ENCODE data around the gene OR2T35. TPM values are rescaled to one million over a fixed set of nuclear protein-coding genes. Genes with fewer than 3 reads are reported as not detected.
"Not testable (repeated sequence)": the region's sequence is repeated elsewhere in the genome, so short reads cannot be mapped to it uniquely, and the experiment has no call there.

Gene OR2T35, protein sequence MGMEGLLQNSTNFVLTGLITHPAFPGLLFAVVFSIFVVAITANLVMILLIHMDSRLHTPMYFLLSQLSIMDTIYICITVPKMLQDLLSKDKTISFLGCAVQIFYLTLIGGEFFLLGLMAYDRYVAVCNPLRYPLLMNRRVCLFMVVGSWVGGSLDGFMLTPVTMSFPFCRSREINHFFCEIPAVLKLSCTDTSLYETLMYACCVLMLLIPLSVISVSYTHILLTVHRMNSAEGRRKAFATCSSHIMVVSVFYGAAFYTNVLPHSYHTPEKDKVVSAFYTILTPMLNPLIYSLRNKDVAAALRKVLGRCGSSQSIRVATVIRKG
- not detected for total RNA-seq
- not detected for polyA plus RNA-seq
- long read RNA-seq, donor 1 = 0 reads
- long read RNA-seq, donor 2 = 0 reads
- long read RNA-seq, donor 3 = 0 reads
- long read RNA-seq, donor 4 = 0 reads
- long read RNA-seq, donor 5 = 0 reads
- long read RNA-seq, donor 6 = 0 reads
- long read RNA-seq, donor 7 = 0 reads
- long read RNA-seq, donor 8 = 0 reads
- long read RNA-seq, donor 9 = 0 reads
- long read RNA-seq, donor 10 = 0 reads

- WGBS, 5 donors = 54 to 86% (median 56%) methylated on average over 1 to 3 of the region's 3 CpGs; no CpG with 5 or more reads in 2 of the 5 donors
- H3K9me3 ChIP-seq; H3K4me3 ChIP-seq; H3K27ac ChIP-seq; DNase-seq; H3K36me3 ChIP-seq; H3K27me3 ChIP-seq; intact Hi-C loops (cut with DNase I; ENCODE audit: low total_unique reads); H3K4me1 ChIP-seq: not testable (repeated sequence)
These were observed at the start of gene OR2T35 for GRCh38 chr1:248645178-248645577. OR2T35 (minus strand) TSS chr1:248645278; CDS start chr1:248639258, 6,020 bp downstream.

DNA sequence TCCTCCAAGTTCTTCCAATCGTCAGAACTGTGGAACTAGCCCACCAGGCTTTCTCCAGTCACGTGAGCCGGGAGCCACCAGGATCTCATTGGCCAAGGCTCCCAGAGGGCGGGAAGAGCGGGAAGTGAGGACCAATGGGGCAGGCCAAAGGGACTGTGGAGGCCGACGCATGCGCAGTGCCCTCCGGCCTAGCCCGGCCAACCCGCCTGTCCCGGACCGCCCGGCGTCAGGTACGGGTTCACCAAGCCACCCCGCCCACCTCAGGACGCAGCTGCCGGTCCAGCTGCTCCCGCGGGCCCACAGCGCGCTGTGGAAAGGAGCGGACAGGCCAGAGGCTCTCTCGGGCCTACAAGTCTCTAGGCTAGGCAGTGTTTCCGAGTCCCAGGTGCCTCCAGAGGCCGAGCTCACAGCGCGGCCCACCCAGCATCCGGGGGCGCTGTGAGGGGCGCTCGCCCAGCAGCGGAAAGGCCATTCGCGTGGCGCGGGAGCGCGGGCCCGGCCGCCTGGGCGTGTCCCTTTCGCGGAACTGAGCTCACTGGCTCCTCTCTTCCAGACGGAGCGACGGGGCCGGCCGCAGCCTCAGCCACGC lies 46.6 kb upstream of the OR2T35 start:
- H3K27me3 ChIP-seq = peaks cover 0 to 4% (median 0%) of the 10 kb centered on the region in 3 donors
- 75 to 81% (median 79%) methylated on average over 35 to 51 of the region's 51 CpGs for WGBS, 5 donors
- no peak for TF ChIP-seq POLR2A (IDR thresholded peaks at IDR 0.05)
- TF ChIP-seq, protein P1, sequence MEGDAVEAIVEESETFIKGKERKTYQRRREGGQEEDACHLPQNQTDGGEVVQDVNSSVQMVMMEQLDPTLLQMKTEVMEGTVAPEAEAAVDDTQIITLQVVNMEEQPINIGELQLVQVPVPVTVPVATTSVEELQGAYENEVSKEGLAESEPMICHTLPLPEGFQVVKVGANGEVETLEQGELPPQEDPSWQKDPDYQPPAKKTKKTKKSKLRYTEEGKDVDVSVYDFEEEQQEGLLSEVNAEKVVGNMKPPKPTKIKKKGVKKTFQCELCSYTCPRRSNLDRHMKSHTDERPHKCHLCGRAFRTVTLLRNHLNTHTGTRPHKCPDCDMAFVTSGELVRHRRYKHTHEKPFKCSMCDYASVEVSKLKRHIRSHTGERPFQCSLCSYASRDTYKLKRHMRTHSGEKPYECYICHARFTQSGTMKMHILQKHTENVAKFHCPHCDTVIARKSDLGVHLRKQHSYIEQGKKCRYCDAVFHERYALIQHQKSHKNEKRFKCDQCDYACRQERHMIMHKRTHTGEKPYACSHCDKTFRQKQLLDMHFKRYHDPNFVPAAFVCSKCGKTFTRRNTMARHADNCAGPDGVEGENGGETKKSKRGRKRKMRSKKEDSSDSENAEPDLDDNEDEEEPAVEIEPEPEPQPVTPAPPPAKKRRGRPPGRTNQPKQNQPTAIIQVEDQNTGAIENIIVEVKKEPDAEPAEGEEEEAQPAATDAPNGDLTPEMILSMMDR (IDR thresholded peaks at IDR 0.05) = no peak
- TF ChIP-seq EP300 (IDR thresholded peaks at IDR 0.05) = no peak
- TF ChIP-seq POLR2AphosphoS5 (IDR thresholded peaks at IDR 0.05) = no peak

DNA sequence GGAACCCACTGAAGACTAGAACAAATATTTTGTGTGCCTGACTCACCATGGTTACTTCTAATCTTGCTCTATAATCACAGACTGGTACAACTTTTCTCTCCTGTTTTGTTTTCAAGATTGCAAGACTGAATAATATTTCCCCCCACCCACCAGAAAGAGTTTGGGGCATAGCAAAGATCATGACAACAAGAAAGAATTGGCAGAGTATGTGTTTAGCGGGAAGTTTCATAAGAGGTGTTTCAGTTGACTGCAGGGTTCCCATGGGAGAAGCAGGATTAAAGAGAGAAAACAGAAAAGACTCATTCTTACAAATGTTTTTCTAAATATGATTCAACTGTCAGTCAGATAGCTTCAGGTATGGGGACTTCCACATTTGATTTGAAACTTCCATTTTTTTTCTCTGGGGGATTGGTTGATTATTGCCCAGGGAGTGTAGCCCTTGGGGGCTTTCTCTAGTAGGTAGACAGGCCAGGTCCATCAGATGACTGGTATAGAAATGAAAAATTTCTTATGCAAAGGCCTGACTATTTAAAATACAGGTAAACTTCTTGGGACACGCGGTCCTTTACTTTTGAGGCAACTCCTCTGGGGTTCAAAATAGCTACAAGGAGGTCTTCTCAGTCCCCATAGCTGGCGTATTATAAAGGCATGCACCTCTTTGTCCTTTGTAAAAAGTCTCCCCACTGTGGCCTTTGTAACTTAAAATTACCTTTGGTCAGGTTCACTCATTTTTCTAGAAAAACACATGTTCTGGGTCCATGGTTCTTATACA lies 43.6 kb upstream of the OR2T35 start:
- intact Hi-C loops (cut with DNase I; ENCODE audit: low total_unique reads) = no loop called here

More for the DNA sequence above, 46.6 kb upstream of the OR2T35 start:
- H3K9me3 ChIP-seq = peaks cover 0 to 16% (median 3%) of the 10 kb centered on the region in 4 donors
- DNase-seq = no peak
- H3K4me3 ChIP-seq = no peak overlapping the region
- intact Hi-C loops (cut with DNase I; ENCODE audit: low total_unique reads) = no loop called here
- H3K36me3 ChIP-seq = no peaks in the 10 kb centered on the region
- no peak overlapping the region for H3K27ac ChIP-seq
- no peaks in the 10 kb centered on the region for H3K4me1 ChIP-seq

DNA sequence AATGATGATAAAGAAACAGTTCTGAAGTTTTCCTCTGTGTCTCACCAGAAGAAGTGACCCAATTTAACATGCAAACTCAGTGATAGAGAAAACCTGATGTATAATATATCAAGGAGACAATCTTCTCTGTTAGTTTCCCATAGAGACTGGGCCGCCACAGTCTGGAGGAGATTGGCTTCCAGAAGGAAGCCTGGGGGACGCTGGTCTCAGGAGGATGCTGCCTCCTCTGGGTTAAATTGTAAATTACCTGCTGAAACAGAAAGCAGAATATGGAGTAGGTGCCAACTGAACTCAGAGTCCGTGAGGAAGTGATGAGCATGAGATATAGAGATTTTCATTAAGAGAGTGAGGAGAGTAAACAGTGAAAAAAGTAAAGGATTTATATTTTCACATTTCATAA lies 41.7 kb upstream of the OR2T35 start:
- H3K36me3 ChIP-seq = no peaks in the 10 kb centered on the region
- no peak overlapping the region for H3K4me3 ChIP-seq
- H3K27ac ChIP-seq = no peak overlapping the region
- peak in 1 of 2 donors; percentile 36 for DNase-seq
- no peaks in the 10 kb centered on the region for H3K4me1 ChIP-seq
- intact Hi-C loops (cut with DNase I; ENCODE audit: low total_unique reads) = no loop called here
- peaks cover 0 to under 1% (median 0%) of the 10 kb centered on the region in 3 donors for H3K27me3 ChIP-seq
- 12 to 28% (median 19%) methylated on average over 3 of the region's 3 CpGs for WGBS, 5 donors
- H3K9me3 ChIP-seq = peaks cover 0 to 15% (median 3%) of the 10 kb centered on the region in 4 donors
- no peak for TF ChIP-seq POLR2AphosphoS5 (IDR thresholded peaks at IDR 0.05)
- no peak for TF ChIP-seq EP300 (IDR thresholded peaks at IDR 0.05)
- TF ChIP-seq, protein P1 (IDR thresholded peaks at IDR 0.05) = peak in 3 of 7 experiments; percentile 18 to 33 (median 29)
- no peak for TF ChIP-seq POLR2A (IDR thresholded peaks at IDR 0.05)

More for the DNA sequence above, 43.6 kb upstream of the OR2T35 start:
- no peak overlapping the region for H3K27ac ChIP-seq
- TF ChIP-seq, protein P1 (IDR thresholded peaks at IDR 0.05) = no peak
- TF ChIP-seq POLR2AphosphoS5 (IDR thresholded peaks at IDR 0.05) (no peak), POLR2A (IDR thresholded peaks at IDR 0.05) (no peak), EP300 (IDR thresholded peaks at IDR 0.05) (no peak)
- no peak overlapping the region for H3K4me3 ChIP-seq
- H3K9me3 ChIP-seq = peaks cover 0 to 16% (median 3%) of the 10 kb centered on the region in 4 donors
- H3K4me1 ChIP-seq = no peaks in the 10 kb centered on the region
- peaks cover 0 to 4% (median 0%) of the 10 kb centered on the region in 3 donors for H3K27me3 ChIP-seq
- DNase-seq = peak in 1 of 2 donors; percentile 12
- WGBS, 5 donors = 80 to 90% (median 84%) methylated on average over 4 of the region's 4 CpGs
- H3K36me3 ChIP-seq = no peaks in the 10 kb centered on the region
